Endothelial cell (in vitro differentiated cells): ENCODE measurements around the gene MCM3AP. TPM values are rescaled to one million over a fixed set of nuclear protein-coding genes. Genes with fewer than 3 reads are reported as not detected.

Experiments
- DNase-seq: peaks from one replicate; pipeline ENCODE4 v3.0.0; 2021; ENCODE audit warnings: low spot score
- H3K27ac Mint-ChIP-seq: one replicate; pipeline ENCODE4 v1.8.0; 2021; ENCODE audit warnings: mixed read lengths, inconsistent platforms; ENCODE audit not compliant: unreplicated experiment
- H3K27me3 Mint-ChIP-seq: one replicate; pipeline ENCODE4 v1.8.0; 2021; ENCODE audit warnings: mild to moderate bottlenecking, moderate library complexity, mixed read lengths, inconsistent platforms; ENCODE audit not compliant: unreplicated experiment
- H3K36me3 Mint-ChIP-seq: one replicate; pipeline ENCODE4 v1.8.0; 2021; ENCODE audit warnings: mild to moderate bottlenecking, low read depth, mixed read lengths, inconsistent platforms; ENCODE audit not compliant: unreplicated experiment
- H3K4me1 Mint-ChIP-seq: one replicate; pipeline ENCODE4 v1.8.0; 2021; ENCODE audit warnings: mild to moderate bottlenecking, mixed read lengths, inconsistent platforms; ENCODE audit not compliant: unreplicated experiment
- H3K4me3 Mint-ChIP-seq: one replicate; pipeline ENCODE4 v1.8.0; 2021; ENCODE audit warnings: mild to moderate bottlenecking, mixed read lengths, inconsistent platforms; ENCODE audit not compliant: unreplicated experiment
- H3K9me3 Mint-ChIP-seq: one replicate; pipeline ENCODE4 v1.8.0; 2021; ENCODE audit warnings: mixed read lengths, inconsistent platforms; ENCODE audit not compliant: unreplicated experiment
- CTCF ChIP-seq: fragments of 200-600 bp; sonication (generic); IDR thresholded peaks from one replicate; pipeline ENCODE4 v1.5.0; 2021; ENCODE audit warnings: antibody characterized with exemption; ENCODE audit not compliant: unreplicated experiment
- total RNA-seq: library from RNA; stranded (reverse); fragmentation: NEBNext Ultra II Directional; extraction: Animal tissue kit (Norgen Biotek cat#: 25700); gene quantifications from one replicate; pipeline ENCODE4 v1.2.1, GENCODE V29; 2021; ENCODE audit not compliant: unreplicated experiment

MCM3AP gene
- total RNA-seq, 1 donor from 2014 or later, result 92.1 TPM

GRCh38 chr21:46264690-46265144, 20.7 kb downstream of the MCM3AP start:
- no peak overlapping the region for H3K4me3 Mint-ChIP-seq
- peaks cover 37% of the 10 kb centered on the region for H3K36me3 Mint-ChIP-seq
- TF ChIP-seq CTCF, result no peak
- H3K27ac Mint-ChIP-seq, result no peak overlapping the region
- H3K9me3 Mint-ChIP-seq, result no peaks in the 10 kb centered on the region
- no peaks in the 10 kb centered on the region for H3K4me1 Mint-ChIP-seq
- H3K27me3 Mint-ChIP-seq, result no peaks in the 10 kb centered on the region
- DNase-seq, result no peak

- TF ChIP-seq CTCF, result no peak
- H3K27ac Mint-ChIP-seq, result no peak overlapping the region
- no peaks in the 10 kb centered on the region for H3K4me1 Mint-ChIP-seq
- no peaks in the 10 kb centered on the region for H3K9me3 Mint-ChIP-seq
- peaks cover 37% of the 10 kb centered on the region for H3K36me3 Mint-ChIP-seq
- DNase-seq, result no peak
- no peaks in the 10 kb centered on the region for H3K27me3 Mint-ChIP-seq
- no peak overlapping the region for H3K4me3 Mint-ChIP-seq
Observed at GRCh38 chr21:46264046-46264689, 21.2 kb downstream of the MCM3AP start.

GRCh38 chr21:46256501-46256994, 28.9 kb downstream of the MCM3AP start:
- Mint-ChIP-seq H3K4me3 (no peak overlapping the region), H3K27me3 (peaks cover 1% of the 10 kb centered on the region), H3K4me1 (peaks cover 9% of the 10 kb centered on the region), H3K36me3 (peaks cover 48% of the 10 kb centered on the region), H3K9me3 (no peaks in the 10 kb centered on the region), H3K27ac (no peak overlapping the region)
- no peak for DNase-seq
- no peak for TF ChIP-seq CTCF

- H3K36me3 Mint-ChIP-seq, result peaks cover 50% of the 10 kb centered on the region
- no peak overlapping the region for H3K27ac Mint-ChIP-seq
- H3K4me1 Mint-ChIP-seq, result peaks cover 9% of the 10 kb centered on the region
- H3K27me3 Mint-ChIP-seq, result peaks cover 1% of the 10 kb centered on the region
- DNase-seq, result no peak
- TF ChIP-seq CTCF, result no peak
- no peak overlapping the region for H3K4me3 Mint-ChIP-seq
- H3K9me3 Mint-ChIP-seq, result no peaks in the 10 kb centered on the region
Observed at GRCh38 chr21:46255758-46256337, 29.6 kb downstream of the MCM3AP start.

GRCh38 chr21:46255166-46255565, 30.2 kb downstream of the MCM3AP start:
- no peak for DNase-seq
- H3K36me3 Mint-ChIP-seq, result peaks cover 54% of the 10 kb centered on the region
- H3K9me3 Mint-ChIP-seq, result no peaks in the 10 kb centered on the region
- no peak overlapping the region for H3K27ac Mint-ChIP-seq
- H3K27me3 Mint-ChIP-seq, result peaks cover 1% of the 10 kb centered on the region
- H3K4me1 Mint-ChIP-seq, result peaks cover 15% of the 10 kb centered on the region
- H3K4me3 Mint-ChIP-seq, result peak overlapping the region; percentile 70
- TF ChIP-seq CTCF, result no peak
